ENCODE results near the gene SCAMP4.
A peak's percentile ranks its signal among the peaks of the same experiment; 100 is the strongest.
"Not testable (repeated sequence)": the region's sequence is repeated elsewhere in the genome, so short reads cannot be mapped to it uniquely, and the experiment has no call there.

Gene SCAMP4

DNA sequence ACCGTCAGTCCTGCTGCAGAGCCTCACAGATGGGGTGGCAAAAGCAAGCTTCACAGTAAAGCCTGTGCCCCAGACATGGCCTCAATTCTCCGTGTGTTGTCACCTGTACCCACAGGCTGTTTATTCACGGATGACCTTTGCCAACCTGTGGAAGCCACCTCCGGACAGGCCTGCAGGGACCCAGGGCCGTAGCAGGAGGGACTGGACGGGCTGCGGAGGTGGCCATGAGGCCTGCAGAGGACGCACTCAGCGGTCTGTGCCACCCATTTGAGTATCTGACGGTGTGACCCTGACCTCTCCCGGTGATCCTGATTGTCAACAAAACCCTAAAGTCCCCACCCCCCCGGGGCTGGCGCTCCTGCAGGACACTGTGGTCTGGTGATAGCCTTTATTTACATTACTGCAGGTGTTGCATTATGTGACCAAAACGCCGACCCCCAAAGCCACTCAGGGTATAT, 34.0 kb upstream of the SCAMP4 start:
- Histone ChIP-seq H3K27me3 (ENCODE audit: insufficient read depth, low read length) (no peaks in the 10 kb centered on the region), H3K36me3 (ENCODE audit: insufficient read depth, low read depth, low read length) (no peaks in the 10 kb centered on the region), H3K4me1 (ENCODE audit: insufficient read depth, low read length) (peaks cover 9% of the 10 kb centered on the region; the same call in 1 of the 2 replicates), H3K27ac (ENCODE audit: low read length) (no peak overlapping the region), H3K4me3 (ENCODE audit: low read length) (no peak overlapping the region), H3K9ac (ENCODE audit: low read depth, low read length) (no peak overlapping the region), H3K9me3 (ENCODE audit: insufficient read depth, low read depth, low read length) (no peaks in the 10 kb centered on the region)

DNA sequence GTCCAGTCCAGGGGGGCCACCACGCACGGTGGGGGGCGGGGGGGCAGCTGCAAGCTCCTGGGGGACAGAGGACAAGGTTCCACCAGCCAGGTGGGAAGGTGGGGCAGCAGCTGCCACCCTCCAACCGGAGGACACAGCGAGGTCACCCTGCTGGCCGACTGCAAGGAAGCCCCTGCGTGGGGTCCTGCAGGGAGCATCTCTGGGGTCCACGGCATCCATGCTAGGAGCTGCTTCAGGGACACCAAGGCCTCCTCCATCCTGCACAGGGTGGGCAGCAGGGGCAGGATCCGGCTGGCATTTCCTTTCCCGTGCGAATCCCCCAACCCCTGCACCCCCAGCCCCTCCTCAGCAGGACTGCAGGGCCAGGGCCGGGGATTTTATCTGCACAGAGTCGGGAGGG, 33.6 kb upstream of the SCAMP4 start:
- H3K4me3 ChIP-seq (ENCODE audit: low read length), result no peak overlapping the region
- no peaks in the 10 kb centered on the region for H3K9me3 ChIP-seq (ENCODE audit: insufficient read depth, low read depth, low read length)
- no peak overlapping the region for H3K9ac ChIP-seq (ENCODE audit: low read depth, low read length)
- no peak overlapping the region for H3K27ac ChIP-seq (ENCODE audit: low read length)
- no peaks in the 10 kb centered on the region for H3K27me3 ChIP-seq (ENCODE audit: insufficient read depth, low read length)
- H3K36me3 ChIP-seq (ENCODE audit: insufficient read depth, low read depth, low read length), result no peaks in the 10 kb centered on the region
- H3K4me1 ChIP-seq (ENCODE audit: insufficient read depth, low read length), result peaks cover 9% of the 10 kb centered on the region; the same call in 1 of the 2 replicates

DNA sequence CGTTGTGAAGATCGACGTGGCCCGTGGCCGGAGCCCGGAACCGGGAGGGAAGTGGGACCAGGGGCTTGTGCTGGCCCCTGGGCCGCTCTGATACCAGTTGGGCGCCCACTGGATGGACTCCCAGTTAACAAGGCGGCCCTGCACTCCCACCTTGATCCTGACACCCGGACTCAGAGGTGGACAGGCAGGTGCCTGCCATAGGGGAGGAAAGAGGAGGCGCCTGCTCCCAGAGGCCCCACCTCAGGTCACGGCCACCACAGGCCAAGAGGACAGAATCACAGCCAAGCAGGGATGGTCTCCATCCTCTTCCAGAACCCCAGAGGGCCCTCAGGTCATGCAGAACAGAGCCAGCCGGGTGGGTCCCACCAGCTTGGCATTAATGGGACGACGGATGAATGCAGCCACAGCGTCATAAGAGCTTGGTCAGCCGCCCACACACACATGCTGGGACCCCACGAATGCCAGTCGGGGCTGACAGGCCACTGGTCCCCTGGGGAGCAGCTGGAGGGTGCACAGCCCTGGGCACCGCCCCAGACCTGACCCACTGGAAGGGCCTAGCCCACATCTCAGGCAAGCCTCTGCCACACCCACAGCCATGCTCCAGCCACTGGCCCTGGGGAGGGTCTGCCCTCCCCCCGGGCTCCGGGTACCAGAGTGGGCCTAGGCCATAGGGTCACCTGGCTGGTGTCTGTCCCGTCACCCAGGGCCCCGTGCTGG, 32.2 kb upstream of the SCAMP4 start:
- H3K27ac ChIP-seq (ENCODE audit: low read length), result no peak overlapping the region
- no peaks in the 10 kb centered on the region for H3K9me3 ChIP-seq (ENCODE audit: insufficient read depth, low read depth, low read length)
- H3K4me1 ChIP-seq (ENCODE audit: insufficient read depth, low read length), result peaks cover 9% of the 10 kb centered on the region; the same call in 1 of the 2 replicates
- H3K36me3 ChIP-seq (ENCODE audit: insufficient read depth, low read depth, low read length), result no peaks in the 10 kb centered on the region
- no peaks in the 10 kb centered on the region for H3K27me3 ChIP-seq (ENCODE audit: insufficient read depth, low read length)
- no peak overlapping the region for H3K4me3 ChIP-seq (ENCODE audit: low read length)
- H3K9ac ChIP-seq (ENCODE audit: low read depth, low read length), result no peak overlapping the region

DNA sequence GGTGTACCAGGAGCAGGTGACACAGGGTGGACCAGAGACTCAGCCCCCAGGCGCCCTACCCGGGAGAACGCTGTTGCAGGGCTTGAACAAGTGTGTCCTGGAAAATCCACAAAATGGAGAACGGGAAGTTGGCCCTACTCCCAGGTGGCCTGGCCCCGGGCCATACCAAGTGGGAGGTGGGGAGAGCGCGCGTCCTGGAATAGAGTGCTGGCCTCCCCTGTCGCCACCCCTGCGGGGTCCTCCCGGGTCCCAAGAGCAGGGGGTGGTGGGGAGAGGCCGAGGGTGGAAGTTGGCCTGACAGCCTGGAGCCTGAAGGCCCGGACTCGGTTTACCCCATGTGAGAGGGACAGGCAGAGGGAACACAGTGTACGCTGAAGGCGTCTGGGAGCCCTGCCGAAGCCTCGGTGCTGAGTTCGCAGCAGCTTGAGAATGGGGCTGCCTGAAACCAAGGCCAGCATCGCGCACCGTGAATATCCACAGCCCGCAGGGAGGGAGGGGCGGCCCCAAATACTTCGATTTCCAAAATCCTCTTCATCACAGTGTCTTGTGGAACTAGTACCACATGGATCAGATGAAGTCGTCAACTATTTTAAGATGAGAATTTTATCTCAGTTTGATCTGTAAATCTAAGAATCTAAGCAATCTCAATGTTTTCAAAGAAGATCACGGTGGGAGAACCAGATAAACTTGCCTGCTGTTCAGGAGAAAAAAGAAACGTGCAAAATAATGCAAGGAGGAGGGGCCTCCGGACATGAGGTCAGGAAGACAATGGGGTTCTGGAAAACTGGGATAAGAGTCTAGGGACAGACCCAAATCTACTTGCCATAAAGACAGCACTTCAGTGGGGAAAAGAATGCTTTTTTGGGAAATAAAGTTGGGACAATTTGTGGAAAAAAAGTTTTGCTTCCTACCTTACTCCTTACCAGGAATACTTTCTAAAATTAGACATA, 31.4 kb upstream of the SCAMP4 start:
- Histone ChIP-seq H3K4me3 (ENCODE audit: low read length) (peak overlapping the region; percentile 88; the same call in 1 of the 2 replicates), H3K36me3 (ENCODE audit: insufficient read depth, low read depth, low read length) (no peaks in the 10 kb centered on the region), H3K4me1 (ENCODE audit: insufficient read depth, low read length) (peaks cover 9% of the 10 kb centered on the region; the same call in 1 of the 2 replicates), H3K9ac (ENCODE audit: low read depth, low read length) (peak overlapping the region; percentile 87; the same call in 1 of the 2 replicates), H3K27ac (ENCODE audit: low read length) (no peak overlapping the region), H3K9me3 (ENCODE audit: insufficient read depth, low read depth, low read length) (no peaks in the 10 kb centered on the region), H3K27me3 (ENCODE audit: insufficient read depth, low read length) (no peaks in the 10 kb centered on the region)

DNA sequence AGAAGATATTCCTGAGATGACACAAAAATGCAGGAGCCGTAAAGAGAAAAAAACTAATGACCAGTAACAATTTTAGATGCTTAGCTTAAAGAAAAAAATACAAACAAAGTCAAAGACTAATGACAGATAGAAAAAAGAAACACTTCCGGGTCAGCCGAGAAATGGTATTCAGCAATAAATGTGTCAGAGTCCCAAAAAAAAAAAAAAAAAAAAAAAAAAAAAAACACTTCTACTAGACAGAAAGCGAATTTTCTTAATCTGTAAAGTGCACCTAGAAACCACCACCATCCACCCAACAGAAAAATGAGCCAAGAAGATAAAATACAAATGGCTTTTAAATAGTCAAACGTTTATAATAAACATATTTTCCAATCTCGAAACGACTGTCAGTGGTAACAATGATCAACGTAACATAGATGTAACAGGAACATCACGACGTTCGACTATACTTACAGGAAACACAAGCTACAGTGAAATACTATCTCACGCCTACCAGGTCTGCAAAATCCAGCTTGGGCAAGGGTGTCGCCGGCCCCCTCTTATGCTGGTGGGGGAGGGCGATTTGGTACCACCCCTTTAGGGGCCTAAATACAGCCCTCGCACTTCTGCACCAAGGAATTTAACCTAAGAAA, 30.5 kb upstream of the SCAMP4 start:
- H3K27me3 ChIP-seq (ENCODE audit: insufficient read depth, low read length), result no peaks in the 10 kb centered on the region
- H3K4me3 ChIP-seq (ENCODE audit: low read length), result peak overlapping the region; percentile 88
- no peaks in the 10 kb centered on the region for H3K36me3 ChIP-seq (ENCODE audit: insufficient read depth, low read depth, low read length)
- peak overlapping the region; percentile 87; the same call in 1 of the 2 replicates for H3K9ac ChIP-seq (ENCODE audit: low read depth, low read length)
- H3K4me1 ChIP-seq (ENCODE audit: insufficient read depth, low read length), result peaks cover 9% of the 10 kb centered on the region; the same call in 1 of the 2 replicates
- no peaks in the 10 kb centered on the region for H3K9me3 ChIP-seq (ENCODE audit: insufficient read depth, low read depth, low read length)
- no peak overlapping the region for H3K27ac ChIP-seq (ENCODE audit: low read length)

DNA sequence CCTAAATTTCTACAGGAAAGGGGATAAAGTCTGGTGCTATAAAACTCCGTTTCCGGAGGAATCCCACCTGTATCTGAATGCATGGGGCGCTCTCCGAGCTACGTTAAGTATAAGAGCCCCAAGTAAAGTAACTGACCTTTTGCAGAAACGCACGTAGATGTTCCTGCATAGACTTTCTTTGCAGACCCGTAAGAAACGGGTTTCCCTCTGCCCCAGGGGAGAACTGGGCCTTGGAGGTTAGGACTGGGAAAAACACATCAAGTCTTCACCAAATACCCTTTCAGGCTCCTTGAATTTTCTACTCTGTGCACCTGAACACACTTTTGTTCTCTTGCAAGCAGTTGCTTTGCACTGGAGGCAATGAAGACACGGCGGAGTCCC, 29.9 kb upstream of the SCAMP4 start:
- Histone ChIP-seq H3K9ac (ENCODE audit: low read depth, low read length) (peak overlapping the region; percentile 87), H3K4me3 (ENCODE audit: low read length) (peak overlapping the region; percentile 88)
- H3K9me3 ChIP-seq (ENCODE audit: insufficient read depth, low read depth, low read length), result not testable (repeated sequence)

DNA sequence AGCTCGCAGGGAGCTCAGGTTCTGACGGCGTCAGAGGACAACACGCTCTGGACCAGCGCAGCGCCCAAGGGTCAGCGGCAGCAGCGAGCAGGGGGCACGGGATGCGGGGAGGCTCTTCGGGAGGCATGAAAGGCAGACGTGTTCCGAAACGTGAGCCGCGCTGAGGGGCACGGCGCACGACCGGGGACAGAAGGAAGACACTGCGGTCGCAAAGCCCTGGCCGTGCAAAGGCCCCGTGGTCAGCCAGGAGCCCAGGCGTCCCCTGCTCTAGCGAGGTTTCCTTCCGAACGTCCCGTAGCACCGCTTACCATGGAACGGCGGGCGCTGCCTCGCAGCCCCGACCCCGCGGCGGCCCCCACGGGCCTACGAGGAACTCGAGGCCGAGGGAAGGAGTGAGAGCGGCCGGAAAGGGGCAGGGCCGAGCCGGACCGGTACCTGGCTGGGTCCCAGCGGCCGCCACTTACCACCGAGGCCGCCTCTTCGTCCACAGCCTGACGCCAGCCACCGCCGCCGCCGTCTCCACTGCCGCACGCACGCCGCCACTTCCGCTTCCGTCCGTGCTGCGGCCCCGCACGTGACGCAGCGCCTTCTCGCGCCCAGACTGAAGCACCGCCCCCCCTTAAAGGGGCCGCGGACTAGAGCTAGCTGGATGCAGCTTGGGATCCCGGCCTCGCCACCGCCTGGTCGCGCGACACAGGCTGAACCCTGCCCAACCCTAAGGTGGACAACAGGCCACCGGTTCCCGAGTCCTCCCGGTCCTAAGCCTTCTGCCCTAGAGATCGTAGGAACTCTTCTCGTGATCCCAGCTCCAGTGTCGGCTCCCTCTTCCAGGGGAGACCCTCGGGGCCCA, 29.3 kb upstream of the SCAMP4 start:
- Histone ChIP-seq H3K27ac (ENCODE audit: low read length) (peak overlapping the region; percentile 67), H3K4me3 (ENCODE audit: low read length) (peak overlapping the region; percentile 88), H3K9me3 (ENCODE audit: insufficient read depth, low read depth, low read length) (no peaks in the 10 kb centered on the region), H3K27me3 (ENCODE audit: insufficient read depth, low read length) (no peaks in the 10 kb centered on the region), H3K9ac (ENCODE audit: low read depth, low read length) (peak overlapping the region; percentile 88), H3K4me1 (ENCODE audit: insufficient read depth, low read length) (peaks cover 9% of the 10 kb centered on the region; the same call in 1 of the 2 replicates), H3K36me3 (ENCODE audit: insufficient read depth, low read depth, low read length) (no peaks in the 10 kb centered on the region)

More for the DNA sequence above, 29.9 kb upstream of the SCAMP4 start:
- H3K36me3 ChIP-seq (ENCODE audit: insufficient read depth, low read depth, low read length); H3K27me3 ChIP-seq (ENCODE audit: insufficient read depth, low read length); H3K27ac ChIP-seq (ENCODE audit: low read length); H3K4me1 ChIP-seq (ENCODE audit: insufficient read depth, low read length): not testable (repeated sequence)

DNA sequence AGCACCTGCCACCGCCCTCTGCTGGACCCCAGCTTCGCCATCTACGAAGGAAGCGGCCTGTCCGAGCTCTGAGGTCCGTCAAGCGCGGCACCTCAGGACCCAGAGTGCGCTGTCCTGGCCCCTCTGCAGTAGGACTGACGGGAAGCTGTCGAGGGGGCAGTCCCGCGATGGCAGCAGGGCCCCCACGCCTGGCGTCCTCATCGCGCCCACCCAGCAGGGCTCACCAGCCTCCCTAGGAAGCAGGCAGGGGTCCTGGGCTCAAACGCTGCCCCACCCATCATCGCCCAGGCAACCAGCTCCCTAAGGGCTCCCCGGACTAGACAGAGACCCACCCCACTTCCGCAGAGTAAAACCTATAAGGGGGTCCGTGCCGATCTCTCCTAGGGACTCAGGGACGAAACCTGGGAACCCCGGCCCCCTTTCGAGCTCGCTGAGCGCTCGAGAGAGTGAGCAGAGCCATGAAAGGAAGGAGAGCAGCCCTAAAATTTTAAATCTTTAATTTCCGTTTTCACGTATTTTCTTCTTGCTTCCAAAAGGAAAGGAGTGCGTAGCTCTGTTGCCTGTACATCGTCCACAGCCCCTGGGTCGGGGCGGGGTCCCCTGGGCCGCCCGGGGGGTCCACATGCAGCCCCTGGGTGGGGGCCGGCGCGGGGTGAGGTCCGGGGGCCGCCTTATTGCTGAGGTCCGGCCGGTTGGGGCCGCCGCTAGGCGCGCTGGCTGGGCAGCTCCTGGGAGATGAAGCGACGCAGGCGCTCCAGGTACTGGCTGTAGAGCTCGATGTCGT, 28.5 kb upstream of the SCAMP4 start:
- H3K27ac ChIP-seq (ENCODE audit: low read length), result peak overlapping the region; percentile 67
- H3K9me3 ChIP-seq (ENCODE audit: insufficient read depth, low read depth, low read length); H3K27me3 ChIP-seq (ENCODE audit: insufficient read depth, low read length); H3K36me3 ChIP-seq (ENCODE audit: insufficient read depth, low read depth, low read length); H3K4me1 ChIP-seq (ENCODE audit: insufficient read depth, low read length): not testable (repeated sequence)
- peak overlapping the region; percentile 88 for H3K4me3 ChIP-seq (ENCODE audit: low read length)
- peak overlapping the region; percentile 88 for H3K9ac ChIP-seq (ENCODE audit: low read depth, low read length)

DNA sequence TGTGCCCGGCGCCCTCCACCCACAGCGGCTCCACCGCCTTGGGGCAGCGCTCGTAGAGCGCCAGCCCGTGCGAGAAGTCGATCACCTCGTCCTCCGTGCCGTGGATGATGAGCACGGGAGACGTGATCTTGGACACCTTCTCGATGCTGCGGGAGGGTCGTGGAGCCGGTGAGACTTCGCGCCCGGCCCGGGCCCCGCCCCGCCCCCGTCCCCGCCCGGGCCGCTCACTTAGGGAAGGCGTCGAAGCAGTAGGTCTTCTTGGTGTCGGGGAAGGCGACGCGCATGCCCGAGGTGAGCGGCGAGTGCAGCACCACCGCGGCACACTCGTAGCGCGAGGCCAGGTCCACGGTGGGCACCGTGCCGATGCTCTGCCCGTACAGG, 27.9 kb upstream of the SCAMP4 start:
- not testable (repeated sequence) for H3K27me3 ChIP-seq (ENCODE audit: insufficient read depth, low read length)

DNA sequence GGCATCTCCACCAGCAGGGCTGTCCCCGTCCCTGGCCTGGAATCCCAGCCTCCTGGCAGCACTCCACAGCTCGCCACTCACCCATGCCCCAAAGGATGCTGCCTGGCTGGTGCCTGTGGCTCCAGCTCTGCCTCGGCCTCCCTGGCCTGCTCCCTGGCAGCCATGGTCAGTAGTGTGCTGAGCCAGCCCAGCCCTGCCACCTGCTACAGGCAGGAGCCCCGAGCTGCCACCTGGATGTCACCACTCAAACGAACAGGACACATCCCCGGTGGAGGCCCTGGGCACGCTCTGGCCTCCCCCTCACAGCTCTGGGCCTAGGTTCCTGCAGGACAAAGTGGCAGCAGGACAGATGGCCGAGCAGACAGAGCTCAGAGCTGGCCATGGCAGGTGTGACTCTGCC, 26.6 kb upstream of the SCAMP4 start:
- not testable (repeated sequence) for H3K4me3 ChIP-seq (ENCODE audit: low read length); H3K9me3 ChIP-seq (ENCODE audit: insufficient read depth, low read depth, low read length); H3K9ac ChIP-seq (ENCODE audit: low read depth, low read length); H3K4me1 ChIP-seq (ENCODE audit: insufficient read depth, low read length); H3K36me3 ChIP-seq (ENCODE audit: insufficient read depth, low read depth, low read length); H3K27ac ChIP-seq (ENCODE audit: low read length); H3K27me3 ChIP-seq (ENCODE audit: insufficient read depth, low read length)

More for the DNA sequence above, 27.9 kb upstream of the SCAMP4 start:
- H3K36me3 ChIP-seq (ENCODE audit: insufficient read depth, low read depth, low read length); H3K27ac ChIP-seq (ENCODE audit: low read length); H3K4me1 ChIP-seq (ENCODE audit: insufficient read depth, low read length); H3K9ac ChIP-seq (ENCODE audit: low read depth, low read length); H3K9me3 ChIP-seq (ENCODE audit: insufficient read depth, low read depth, low read length); H3K4me3 ChIP-seq (ENCODE audit: low read length): not testable (repeated sequence)
